GM12864 (cell line): ENCODE measurements around the gene TOX3.

Experiments used
- DNase-seq: peaks from one replicate; pipeline ENCODE4 v3.0.0-alpha.2; 2011; ENCODE audit warnings: low read depth
- H3K4me3 ChIP-seq: 2 replicates; pipeline ENCODE4 v1.5.1; 2011; ENCODE audit warnings: mild to moderate bottlenecking, low read depth, low read length, control low read depth
- CTCF ChIP-seq: IDR thresholded peaks from 2 replicates; pipeline ENCODE4 v1.5.1; 2011; ENCODE audit warnings: low read depth, mild to moderate bottlenecking, moderate library complexity, low read length, control low read depth, inconsistent platforms; ENCODE audit errors: missing control alignments

TOX3 gene

DNA sequence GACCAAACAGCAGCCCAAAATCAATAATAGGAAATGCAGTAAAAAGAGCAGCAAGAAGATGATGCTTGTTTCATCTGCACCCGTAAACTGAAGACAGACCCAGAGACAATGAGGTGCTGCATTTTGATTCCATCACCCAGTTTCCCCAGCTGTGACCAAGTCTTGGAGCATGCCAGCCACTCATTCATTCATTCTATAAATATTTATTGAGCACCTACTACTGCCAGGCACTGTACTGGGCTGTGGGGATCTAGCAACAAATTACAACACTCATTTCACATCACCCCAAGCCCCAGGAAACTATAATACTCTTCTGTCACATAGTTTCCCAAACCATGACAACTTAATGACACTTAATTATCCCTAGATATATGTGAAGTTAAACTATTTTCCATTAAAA lies 79.2 kb downstream of the TOX3 start:
- no peak overlapping the region for H3K4me3 ChIP-seq
- TF ChIP-seq CTCF: no peak
- no peak for DNase-seq

DNA sequence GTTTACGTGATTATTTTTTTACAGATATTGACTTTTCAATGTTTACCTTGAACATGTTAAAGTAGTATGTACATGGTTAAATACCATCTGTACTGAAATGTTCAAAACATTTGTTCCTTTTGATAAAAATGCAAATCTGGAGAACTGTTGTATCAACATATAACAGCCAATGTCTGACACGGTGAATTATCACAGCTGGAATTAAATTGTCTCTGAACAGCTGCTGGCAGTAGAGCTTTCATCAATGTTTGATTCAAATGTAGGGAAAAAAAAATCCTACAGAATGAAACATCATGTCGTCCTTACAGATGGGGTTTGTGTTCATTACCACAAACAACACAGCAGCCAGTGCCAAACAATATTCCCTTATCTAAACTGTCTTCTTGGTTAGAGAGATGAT lies 79.9 kb downstream of the TOX3 start:
- H3K4me3 ChIP-seq: no peak overlapping the region
- no peak for DNase-seq
- TF ChIP-seq CTCF: no peak

DNA sequence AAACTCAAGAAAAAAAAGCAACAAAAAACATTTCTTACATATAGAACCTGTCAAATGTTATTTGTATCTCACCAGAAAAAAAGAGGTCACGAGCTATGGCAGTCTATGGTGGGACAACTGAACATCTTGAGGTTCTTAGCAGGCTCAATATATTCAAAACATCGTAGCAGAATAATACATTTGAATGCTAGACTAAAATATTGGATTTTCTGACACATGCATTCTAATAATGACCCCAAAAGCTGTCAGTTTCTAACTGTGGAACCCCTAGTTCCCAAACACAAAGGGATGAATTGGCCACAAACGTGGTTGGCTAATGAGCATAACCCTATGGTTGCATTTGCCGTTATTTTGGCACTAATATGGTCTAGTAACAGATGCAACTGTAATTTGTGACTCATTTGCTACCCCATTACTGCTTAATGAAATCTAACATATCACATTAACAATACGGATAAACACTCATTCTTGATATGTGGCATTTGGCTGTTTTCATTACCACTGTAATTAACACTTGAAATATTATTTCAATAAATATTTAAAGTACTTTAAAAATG lies 81.2 kb downstream of the TOX3 start:
- TF ChIP-seq CTCF: no peak
- H3K4me3 ChIP-seq: no peak overlapping the region
- DNase-seq: no peak

- H3K4me3 ChIP-seq: no peak overlapping the region
- DNase-seq: no peak
- no peak for TF ChIP-seq CTCF
Measured at GRCh38 chr16:52463904-52464303, 83.0 kb downstream of the TOX3 start.

DNA sequence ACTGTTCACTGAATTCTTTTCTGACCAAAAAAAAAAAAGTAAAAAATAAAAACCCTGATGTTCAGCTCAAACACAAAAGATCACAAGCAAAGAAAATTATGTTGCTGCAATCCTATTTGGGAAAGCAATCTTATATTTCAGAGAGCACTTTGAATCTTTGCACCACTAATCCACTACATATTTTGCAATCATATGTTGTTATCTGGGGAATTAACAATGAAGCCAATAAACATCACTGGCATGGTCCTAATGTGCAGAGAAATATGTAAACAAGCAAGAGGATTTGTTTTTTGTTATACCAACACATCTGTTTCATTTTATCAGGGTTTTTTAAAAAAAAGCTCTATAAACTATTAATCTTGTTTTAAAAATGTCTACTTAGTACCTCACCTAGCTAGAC lies 84.1 kb downstream of the TOX3 start:
- no peak for DNase-seq
- no peak overlapping the region for H3K4me3 ChIP-seq
- no peak for TF ChIP-seq CTCF

GRCh38 chr16:52460639-52461178 lies 86.2 kb downstream of the TOX3 start:
- no peak for TF ChIP-seq CTCF
- H3K4me3 ChIP-seq: no peak overlapping the region
- no peak for DNase-seq

- DNase-seq: no peak
- TF ChIP-seq CTCF: no peak
- no peak overlapping the region for H3K4me3 ChIP-seq
Measured at GRCh38 chr16:52456368-52456767, 90.6 kb downstream of the TOX3 start.
